ENCODE measurements around the gene ALDH2.
"Not testable (repeated sequence)": the region's sequence is repeated elsewhere in the genome, so short reads cannot be mapped to it uniquely, and the experiment has no call there.

The ALDH2 gene

GRCh38 chr12:111829635-111830034 is 62.9 kb downstream of the ALDH2 start:
- not testable (repeated sequence) for DNase-seq

GRCh38 chr12:111834740-111835386 is 68.1 kb downstream of the ALDH2 start:
- not testable (repeated sequence) for DNase-seq

- not testable (repeated sequence) for DNase-seq
Measured at GRCh38 chr12:111835531-111836181, 68.9 kb downstream of the ALDH2 start.

DNA sequence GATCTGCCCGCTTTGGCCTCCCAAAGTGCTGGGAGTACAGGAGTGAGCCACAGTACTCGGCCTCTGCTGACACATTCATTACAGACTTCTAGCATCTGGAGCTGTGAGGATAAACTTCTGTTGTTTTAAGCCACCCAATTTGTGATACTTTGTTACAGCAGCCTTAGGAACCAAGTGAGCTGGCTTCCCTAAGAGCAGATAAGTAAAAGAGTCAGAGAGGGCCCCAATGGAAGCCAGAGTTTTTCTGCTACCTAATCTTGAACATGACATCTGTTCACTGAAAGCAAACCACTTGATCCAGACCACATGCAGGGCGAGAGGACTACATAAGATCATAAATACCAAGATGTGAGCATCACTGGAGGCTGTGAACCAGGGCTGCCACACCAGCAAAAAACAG is 71.6 kb downstream of the ALDH2 start:
- no peak for DNase-seq

DNA sequence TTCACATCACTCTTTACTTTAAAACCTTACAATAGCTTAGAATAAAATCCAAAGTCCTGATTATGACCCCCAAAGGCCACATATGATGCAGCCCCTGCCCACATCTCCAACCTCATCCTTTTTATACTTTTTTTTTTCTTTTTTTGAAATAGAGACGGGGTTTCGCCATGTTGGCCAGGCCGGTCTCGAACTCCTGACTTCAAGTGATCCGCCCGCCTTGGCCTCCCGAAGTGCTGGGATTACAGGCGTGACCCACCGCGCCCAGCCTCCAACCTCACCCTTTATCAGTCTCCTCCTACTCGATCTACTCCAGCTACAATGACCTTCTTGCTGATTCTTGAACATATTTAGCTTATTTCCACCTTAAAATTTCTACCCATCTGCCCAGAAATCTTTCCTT is 74.1 kb downstream of the ALDH2 start:
- peak in 1 of 2 donors; percentile 11 for DNase-seq

DNA sequence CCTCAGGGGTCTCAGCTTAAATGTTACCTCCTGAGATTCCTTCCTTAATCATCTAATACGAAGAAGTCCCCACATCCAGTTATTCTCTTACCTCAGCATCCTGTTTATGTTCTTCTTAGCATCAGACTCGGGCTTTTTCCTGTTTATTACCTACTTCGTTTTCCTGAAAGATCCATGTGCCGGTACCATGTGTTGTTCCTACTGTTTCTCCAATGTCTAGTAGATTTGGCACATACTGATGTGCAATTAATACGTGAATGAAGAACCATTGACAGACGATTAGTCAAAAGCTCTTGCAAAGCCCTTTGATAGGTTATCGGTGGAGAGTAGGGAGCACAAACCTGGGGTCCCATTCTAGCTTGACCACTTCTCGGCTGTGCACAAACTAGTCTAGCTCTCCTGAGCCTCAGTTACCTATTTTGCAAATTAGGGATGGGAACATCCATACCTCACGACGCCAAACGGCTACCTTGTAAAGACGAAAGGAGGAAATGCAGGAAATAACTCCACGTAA is 74.6 kb downstream of the ALDH2 start:
- DNase-seq: peak in 1 of 2 donors; percentile 5

GRCh38 chr12:111841750-111842555 is 75.2 kb downstream of the ALDH2 start, which contains the start of gene MAPKAPK5:
Gene MAPKAPK5 (plus strand): TSS chr12:111842228. CDS start chr12:111842734, 506 bp downstream.
- DNase-seq: peak; percentile 98

GRCh38 chr12:111842556-111843396 is 76.0 kb downstream of the ALDH2 start:
- peak; percentile 40 to 51 for DNase-seq

DNA sequence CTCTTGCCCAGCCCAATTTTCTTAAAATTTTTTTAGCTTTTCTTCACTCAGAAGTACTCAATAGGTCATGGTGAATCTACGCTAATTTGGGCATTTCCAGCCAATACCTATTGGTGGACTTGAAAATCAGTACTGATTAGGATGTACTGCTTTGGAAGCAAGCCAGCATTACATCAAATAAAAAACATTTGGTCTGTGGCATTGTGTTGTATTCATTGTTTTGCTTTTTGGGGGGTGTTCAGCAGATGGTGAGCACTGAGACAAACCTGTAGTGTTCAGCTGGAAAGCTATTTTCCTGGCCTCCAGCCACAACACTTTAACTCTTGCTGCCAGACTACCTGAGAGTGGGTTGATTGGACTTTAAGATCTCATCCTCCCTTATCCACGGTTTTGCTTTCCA is 79.3 kb downstream of the ALDH2 start:
- no peak for DNase-seq

GRCh38 chr12:111850526-111850925 is 83.8 kb downstream of the ALDH2 start:
- DNase-seq: no peak

GRCh38 chr12:111858186-111858585 is 91.5 kb downstream of the ALDH2 start:
- DNase-seq: no peak

DNA sequence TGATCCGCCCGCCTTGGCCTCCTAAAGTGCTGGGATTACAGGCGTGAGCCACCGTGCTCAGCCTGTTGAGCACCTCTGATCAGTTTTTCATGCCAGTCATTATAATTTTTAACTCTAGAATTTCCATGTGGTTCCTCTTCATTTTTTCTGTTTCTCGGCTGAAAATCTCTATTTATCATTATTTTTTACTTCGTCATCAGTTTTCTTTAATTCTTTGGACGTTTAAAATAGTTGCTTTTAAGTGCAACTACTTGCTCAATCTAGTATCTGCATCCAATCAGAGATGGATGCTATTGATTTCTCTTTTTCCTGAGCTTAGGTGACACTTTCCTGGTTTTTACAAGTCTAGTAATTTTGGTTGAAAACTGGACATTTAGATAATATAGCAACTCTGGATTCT is 92.0 kb downstream of the ALDH2 start:
- DNase-seq: no peak

DNA sequence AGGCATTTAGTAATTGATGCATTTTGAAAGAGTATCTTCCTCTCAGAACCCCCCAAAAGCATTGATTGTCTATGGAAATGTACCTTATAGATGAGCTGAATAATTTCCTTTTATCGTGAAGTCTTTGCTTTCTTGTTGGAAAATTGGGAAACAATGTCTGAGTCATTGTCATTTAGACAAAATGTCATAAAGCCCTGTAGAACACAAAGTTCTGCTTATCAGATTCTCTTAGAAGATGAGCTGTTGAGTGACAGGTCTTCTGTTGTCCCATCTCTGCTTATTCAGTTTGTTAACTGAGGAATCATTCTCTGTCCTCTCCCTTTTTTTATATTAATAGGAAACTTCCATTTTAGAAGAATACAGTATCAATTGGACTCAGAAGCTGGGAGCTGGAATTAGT is 98.2 kb downstream of the ALDH2 start:
- no peak for DNase-seq
